ENCODE data around the gene CRADD.
"Not testable (repeated sequence)": the region's sequence is repeated elsewhere in the genome, so short reads cannot be mapped to it uniquely, and the experiment has no call there.

The CRADD gene

DNA sequence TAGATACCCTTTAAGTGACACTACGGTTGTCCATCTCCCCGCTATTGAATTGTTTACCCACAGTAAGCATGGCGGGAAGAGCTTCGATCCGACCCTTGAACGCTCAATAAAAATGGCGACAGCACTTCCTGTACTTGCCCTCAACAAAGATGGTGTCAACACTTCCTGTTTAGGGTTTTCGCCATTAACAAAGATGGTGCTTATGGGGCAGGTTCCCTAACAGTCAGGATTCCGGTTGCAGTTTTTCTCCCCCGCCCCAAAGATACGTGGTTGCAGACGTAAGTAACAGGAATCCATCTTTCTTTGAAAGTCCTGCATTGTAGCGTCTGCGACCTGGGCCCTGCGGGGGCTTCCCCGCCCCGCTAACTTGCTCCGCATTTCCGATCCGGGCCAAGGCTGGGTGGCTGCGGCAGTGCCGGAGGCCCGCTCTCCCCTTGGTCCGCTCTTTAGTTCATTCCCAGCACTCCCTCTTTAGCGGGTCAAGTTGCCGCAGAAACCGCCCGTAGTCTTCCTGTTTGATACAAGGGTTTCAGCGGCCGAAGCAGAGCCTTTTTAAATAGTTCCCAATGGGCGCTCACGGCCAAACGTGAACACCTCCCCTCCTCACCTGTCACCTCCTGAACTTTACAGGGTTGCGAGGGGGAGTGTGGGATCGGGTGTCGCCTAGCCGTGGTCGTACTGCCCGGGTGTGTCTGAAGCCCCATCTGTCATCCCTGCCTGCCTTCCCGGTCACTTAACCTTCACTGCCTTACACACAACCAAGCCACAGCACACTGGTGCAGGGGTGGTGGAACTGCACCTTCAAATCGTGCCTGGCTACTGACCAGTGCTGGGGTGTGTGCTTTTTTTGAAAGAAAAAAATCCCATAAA is at the start of gene CRADD:
Gene CRADD, plus strand, starts transcription at position 181 of the 870 bp plus-strand sequence.
- peak; percentile 92 for DNase-seq

DNA sequence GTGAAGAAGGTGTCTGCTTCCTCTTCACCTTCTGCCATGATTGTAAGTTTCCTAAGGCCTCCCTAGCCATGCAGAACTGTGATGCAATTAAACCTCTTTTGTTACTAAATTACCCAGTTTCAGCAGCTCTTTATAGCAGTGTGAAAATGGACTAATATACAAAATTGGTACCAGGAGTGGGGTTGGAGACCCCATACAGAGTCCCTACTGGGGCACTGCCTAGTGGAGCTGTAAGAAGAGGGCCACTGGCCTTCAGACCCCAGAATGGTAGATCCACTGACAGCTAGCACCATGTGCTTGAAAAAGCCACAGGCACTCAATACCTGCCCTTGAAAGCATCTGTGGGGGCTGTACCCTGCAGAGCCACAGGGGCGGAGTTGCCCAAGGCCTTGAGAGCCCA is 44.8 kb upstream of the CRADD start:
- DNase-seq = no peak

DNA sequence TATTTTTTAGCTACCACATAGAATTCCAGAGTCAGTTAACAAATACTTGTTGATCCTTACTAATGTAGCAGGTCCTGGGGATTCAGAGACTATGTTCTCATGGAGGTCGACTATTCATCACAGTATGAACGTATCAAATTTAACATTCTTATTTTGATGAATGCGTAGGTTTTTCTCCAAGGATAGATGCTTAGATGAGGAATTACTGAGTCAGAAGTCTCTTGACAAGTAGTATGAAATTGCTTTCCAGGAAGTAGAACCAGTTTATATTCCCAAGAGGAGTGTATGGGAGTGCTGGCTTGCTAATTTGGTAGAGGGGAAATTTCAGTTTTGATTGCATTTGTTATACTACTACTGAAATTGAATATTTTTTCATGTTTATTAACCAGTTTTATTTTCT is 42.8 kb upstream of the CRADD start:
- no peak for DNase-seq

DNA sequence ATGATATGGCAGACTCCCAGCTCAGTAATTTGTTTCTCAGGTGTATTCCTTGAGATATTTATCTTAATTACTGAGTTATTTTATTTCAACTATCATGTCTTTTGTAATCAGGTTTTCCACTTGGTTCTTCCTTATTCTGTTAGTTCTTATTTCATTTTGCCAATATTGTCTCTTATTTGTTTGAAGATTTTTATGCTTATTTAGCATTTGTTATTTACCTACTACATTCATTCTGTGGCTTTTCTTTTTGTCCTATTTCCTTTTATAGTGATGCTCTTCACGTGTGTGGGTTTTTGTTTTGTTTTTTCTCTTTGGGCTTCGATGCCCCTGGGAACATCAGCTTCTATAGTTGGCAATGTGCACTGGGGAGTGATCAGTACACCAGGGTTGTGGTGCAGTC is 40.5 kb upstream of the CRADD start:
- no peak for DNase-seq

DNA sequence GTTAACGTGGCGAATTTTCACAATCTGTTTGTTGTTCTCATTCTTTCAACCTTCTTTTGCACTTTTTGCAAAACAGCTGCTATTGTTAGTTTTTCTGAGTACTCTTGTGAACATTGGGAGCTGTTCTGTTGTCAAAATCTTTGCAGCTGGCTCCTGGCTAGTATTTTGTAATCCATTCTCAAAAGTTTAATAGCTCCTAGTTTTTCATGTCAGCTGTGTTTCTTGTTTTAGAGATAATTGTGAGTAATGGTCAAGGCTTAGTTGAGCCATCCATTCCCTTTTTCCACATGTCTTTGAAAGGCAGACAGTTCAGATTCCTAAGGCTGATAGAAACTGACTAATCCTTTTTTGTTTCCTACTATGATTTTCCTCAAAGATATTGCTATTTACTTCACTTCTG is 39.1 kb upstream of the CRADD start:
- DNase-seq = no peak

GRCh38 chr12:93638954-93639353 is 38.2 kb upstream of the CRADD start:
- DNase-seq = no peak

DNA sequence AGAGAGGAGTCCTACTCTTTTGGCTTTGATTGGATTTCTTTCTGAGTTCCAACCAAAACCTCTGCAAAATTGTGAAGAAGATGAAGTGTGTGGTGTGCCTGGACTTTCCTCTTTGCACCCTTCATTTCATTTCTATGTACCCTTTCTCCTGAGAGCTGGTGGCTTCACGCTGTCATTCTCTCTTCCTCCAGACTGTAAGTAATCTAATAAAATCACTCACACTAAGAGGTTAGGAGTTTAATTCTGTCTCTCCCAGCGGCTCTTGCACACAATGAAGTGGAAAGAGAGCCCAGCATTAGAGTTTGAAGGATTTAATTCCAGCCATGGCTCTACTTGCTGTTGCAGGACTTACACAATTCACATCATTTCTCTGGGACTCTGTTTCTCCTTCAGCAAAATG is 37.8 kb upstream of the CRADD start:
- DNase-seq = no peak

- not testable (repeated sequence) for DNase-seq
Measured at GRCh38 chr12:93641380-93641779, 35.8 kb upstream of the CRADD start.

DNA sequence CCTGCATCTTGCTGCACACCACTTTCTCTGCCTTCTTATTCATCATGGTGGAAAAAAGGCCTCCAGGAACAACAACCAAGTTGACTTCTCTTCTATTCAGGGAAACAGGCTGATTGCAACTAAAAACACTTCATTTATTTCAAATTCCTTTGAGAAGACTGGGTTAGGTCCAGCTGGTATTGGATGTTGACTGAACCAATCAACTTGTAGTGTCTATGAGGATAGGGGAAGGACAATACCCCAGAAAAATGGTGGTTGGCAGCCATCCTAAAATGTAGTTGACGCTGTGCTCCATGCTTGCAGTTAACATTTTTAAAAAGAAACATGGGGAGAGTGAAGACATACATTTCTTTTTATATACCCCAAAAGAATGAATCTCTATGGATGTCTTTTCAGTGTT is 34.4 kb upstream of the CRADD start:
- no peak for DNase-seq

GRCh38 chr12:93645702-93646101 is 31.5 kb upstream of the CRADD start:
- no peak for DNase-seq

DNA sequence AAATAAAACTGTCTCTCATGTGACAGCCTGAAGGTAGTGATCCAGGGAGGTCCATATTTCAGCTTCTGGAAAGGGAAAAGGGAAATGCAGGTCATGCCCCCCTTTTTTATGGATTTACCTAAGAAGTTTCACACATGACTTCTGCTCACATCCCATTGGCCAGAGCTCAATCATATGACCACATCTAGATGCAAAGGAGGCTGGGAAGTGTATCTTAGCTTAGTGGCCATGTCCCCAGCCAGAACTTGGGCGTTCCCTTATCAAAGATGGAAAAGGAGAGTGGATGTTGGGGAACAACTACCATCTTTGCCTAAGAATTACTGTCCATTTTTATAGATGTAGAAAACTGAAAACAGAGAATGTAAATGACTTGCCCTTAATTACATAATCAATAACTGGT is 26.5 kb upstream of the CRADD start:
- DNase-seq = no peak

GRCh38 chr12:93653079-93653478 is 24.1 kb upstream of the CRADD start:
- DNase-seq = no peak

GRCh38 chr12:93653712-93654111 is 23.5 kb upstream of the CRADD start:
- no peak for DNase-seq

GRCh38 chr12:93654421-93654820 is 22.8 kb upstream of the CRADD start:
- DNase-seq = no peak

DNA sequence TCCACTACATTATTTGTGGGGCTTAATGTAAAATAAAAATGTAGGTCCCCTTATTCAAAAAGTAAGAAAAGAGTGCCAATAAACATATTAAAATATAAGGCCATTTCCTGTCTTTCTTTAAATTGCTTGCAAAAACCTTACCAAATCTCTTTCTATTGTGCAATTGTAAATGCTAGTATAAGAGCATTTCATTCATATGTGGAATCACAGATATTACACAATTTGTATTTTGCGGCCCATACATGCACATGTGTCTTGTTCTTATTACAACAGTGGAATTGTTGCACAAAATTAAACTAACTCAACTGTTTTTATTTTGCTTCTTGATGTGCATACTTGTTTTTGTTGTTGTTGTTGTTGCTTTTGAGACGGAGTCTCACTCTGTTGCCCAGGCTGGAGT is 20.1 kb upstream of the CRADD start:
- no peak for DNase-seq

GRCh38 chr12:93661021-93661420 is 16.2 kb upstream of the CRADD start:
- DNase-seq = no peak

DNA sequence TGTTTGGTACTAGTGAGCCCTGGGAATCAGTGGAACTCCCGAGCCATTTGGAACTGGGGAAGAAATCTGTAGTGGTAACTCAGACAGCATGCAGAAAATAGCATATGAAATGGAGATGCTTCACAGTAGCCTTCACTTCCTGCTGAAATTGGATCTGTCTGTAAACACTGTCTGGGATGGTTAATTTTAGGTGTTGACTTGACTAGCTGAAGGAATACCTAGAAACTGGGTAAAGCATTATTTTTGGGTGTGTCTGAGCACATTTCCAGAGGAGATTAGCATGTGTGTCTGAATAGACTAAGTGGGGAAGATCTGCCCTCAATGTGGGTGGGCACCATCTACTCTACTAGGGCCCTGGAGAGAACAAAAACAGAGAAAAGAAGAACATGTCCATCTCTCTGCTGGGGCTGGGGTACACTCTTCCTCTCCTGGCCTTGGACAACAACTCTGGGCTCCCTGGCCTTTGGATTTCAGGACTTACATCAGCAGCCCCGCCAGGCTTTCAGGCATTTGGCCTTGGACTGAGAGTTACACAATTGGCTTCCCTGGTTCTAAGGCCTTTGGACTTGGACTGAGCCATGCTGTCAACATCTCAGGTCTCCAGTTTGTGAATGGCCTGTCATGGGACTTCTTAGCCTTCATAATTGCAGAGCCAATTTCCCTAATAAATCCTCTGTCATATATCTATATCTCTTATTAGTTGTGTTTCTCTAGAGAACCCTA is 14.0 kb upstream of the CRADD start:
- no peak for DNase-seq

- DNase-seq = no peak
Measured at GRCh38 chr12:93663729-93664084, 13.5 kb upstream of the CRADD start.

- no peak for DNase-seq
Measured at GRCh38 chr12:93664573-93665138, 12.5 kb upstream of the CRADD start.

GRCh38 chr12:93667672-93668071 is 9.5 kb upstream of the CRADD start:
- DNase-seq = no peak

DNA sequence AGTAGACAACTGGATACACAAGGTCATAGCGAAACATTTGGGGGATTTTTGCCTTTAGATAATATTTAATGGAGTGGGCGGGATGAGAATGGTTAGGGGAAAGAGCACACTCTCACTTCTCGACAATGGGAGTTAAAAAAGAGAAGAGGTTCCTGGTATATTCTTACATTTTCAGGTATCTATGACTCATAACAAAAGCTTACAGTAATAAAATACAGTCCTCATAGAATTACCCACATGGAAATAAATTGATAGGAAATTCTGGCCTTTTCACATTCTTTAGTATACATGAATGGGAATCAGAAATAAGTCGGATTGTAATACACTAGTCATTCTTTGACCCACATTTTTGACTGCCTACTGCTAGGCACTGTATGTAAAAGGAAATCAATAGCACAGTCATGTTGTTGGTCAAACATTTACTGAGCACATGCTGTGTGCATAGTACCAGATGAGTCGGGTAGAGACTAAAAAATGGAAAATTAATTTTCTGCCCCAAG is 8.2 kb upstream of the CRADD start:
- DNase-seq = no peak

DNA sequence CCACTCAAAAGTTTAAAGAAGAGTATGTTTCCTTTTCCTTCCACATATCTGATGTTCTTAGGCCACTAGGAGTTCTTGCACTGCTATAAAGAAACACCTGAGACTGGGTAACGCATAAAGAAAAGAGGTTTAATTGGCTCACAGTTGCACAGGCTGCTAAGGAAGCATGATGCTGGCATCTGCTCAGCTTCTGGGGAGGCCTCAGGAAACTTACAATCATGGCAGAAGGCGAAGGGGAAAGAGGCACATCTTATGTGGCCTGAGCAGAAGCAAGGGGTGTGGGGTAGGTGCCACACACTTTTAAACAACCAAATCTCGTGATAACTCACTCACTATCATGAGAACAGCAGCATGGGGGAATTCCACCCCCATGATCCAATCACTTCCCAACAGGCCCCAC is 7.7 kb upstream of the CRADD start:
- no peak for DNase-seq

DNA sequence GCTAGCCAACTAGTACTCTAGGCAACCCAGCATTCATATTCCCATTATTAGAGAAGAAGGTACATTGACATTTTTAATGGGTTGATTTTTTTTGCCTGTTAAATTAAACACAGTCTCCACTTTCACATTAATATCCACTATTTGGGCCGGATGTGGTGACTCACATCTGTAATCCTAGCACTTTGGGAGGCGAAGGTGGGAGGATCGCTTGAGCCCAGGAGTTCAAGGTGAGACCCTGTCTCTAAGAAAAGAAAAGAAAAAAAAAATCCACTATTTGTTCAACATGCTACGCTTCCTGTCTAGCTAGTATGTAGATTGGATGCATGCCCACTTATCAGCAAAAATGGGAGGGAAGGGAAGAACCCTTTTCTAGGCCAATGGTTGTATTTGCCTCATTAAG is 7.1 kb upstream of the CRADD start:
- DNase-seq = no peak

GRCh38 chr12:93671044-93671443 is 6.1 kb upstream of the CRADD start:
- no peak for DNase-seq

All from GF-D8 (cell line).